Measurements from ENCODE around the gene FRY. TPM values are rescaled to one million over a fixed set of nuclear protein-coding genes. Genes with fewer than 3 reads are reported as not detected.
A peak's percentile ranks its signal among the peaks of the same experiment; 100 is the strongest.

Gene FRY
- total and polyA plus RNA-seq, 2 donors from 2014 or later = 21.8 to 69.5 TPM

- no peak for FAIRE-seq
- TF ChIP-seq, protein P1, sequence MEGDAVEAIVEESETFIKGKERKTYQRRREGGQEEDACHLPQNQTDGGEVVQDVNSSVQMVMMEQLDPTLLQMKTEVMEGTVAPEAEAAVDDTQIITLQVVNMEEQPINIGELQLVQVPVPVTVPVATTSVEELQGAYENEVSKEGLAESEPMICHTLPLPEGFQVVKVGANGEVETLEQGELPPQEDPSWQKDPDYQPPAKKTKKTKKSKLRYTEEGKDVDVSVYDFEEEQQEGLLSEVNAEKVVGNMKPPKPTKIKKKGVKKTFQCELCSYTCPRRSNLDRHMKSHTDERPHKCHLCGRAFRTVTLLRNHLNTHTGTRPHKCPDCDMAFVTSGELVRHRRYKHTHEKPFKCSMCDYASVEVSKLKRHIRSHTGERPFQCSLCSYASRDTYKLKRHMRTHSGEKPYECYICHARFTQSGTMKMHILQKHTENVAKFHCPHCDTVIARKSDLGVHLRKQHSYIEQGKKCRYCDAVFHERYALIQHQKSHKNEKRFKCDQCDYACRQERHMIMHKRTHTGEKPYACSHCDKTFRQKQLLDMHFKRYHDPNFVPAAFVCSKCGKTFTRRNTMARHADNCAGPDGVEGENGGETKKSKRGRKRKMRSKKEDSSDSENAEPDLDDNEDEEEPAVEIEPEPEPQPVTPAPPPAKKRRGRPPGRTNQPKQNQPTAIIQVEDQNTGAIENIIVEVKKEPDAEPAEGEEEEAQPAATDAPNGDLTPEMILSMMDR (IDR thresholded peaks at IDR 0.05; ENCODE audit: borderline replicate concordance, extremely low read depth, insufficient read depth) = no peak
- intact Hi-C loops (cut with DNase I) = no loop called here
- no peak overlapping the region for H3K9ac ChIP-seq (ENCODE audit: low read length in 3 of 3)
- no peaks in the 10 kb centered on the region for H3K9me3 ChIP-seq (ENCODE audit: control insufficient read depth in 2 of 3, insufficient read depth in 1 of 3, low read length in 3 of 3)
- no peaks in the 10 kb centered on the region for H3K27me3 ChIP-seq (ENCODE audit: control insufficient read depth, insufficient read depth, low read length)
- no peak overlapping the region for H3K27ac ChIP-seq (ENCODE audit: low read depth in 2 of 2, low read length in 2 of 2)
- no peak overlapping the region for H3K4me3 ChIP-seq (ENCODE audit: low read length in 3 of 3)
- H3K36me3 ChIP-seq (ENCODE audit: control insufficient read depth in 2 of 3, insufficient read depth in 3 of 3, low read length in 3 of 3) = peaks cover 0 to 4% (median 0%) of the 10 kb centered on the region in 3 donors
- H3K4me1 ChIP-seq (ENCODE audit: control insufficient read depth in 2 of 3, insufficient read depth in 2 of 3, low read depth in 1 of 3, low read length in 3 of 3) = no peaks in the 10 kb centered on the region
- peak in 3 of 5 donors; percentile 37 to 79 (median 37) for DNase-seq
Measured at GRCh38 chr13:32159137-32159869, 127.7 kb downstream of the FRY start.

GRCh38 chr13:32162395-32163005 lies 130.9 kb downstream of the FRY start:
- H3K4me3 ChIP-seq (ENCODE audit: low read length in 3 of 3) = no peak overlapping the region
- H3K9me3 ChIP-seq (ENCODE audit: control insufficient read depth in 2 of 3, insufficient read depth in 1 of 3, low read length in 3 of 3) = no peaks in the 10 kb centered on the region
- no peak for DNase-seq
- TF ChIP-seq, protein P1 (IDR thresholded peaks at IDR 0.05; ENCODE audit: borderline replicate concordance, extremely low read depth, insufficient read depth) = no peak
- no peak overlapping the region for H3K27ac ChIP-seq (ENCODE audit: low read depth in 2 of 2, low read length in 2 of 2)
- FAIRE-seq = no peak
- H3K27me3 ChIP-seq (ENCODE audit: control insufficient read depth, insufficient read depth, low read length) = no peaks in the 10 kb centered on the region
- no peak overlapping the region for H3K9ac ChIP-seq (ENCODE audit: low read length in 3 of 3)
- H3K36me3 ChIP-seq (ENCODE audit: control insufficient read depth in 2 of 3, insufficient read depth in 3 of 3, low read length in 3 of 3) = peaks cover 0 to 4% (median 0%) of the 10 kb centered on the region in 3 donors
- H3K4me1 ChIP-seq (ENCODE audit: control insufficient read depth in 2 of 3, insufficient read depth in 2 of 3, low read depth in 1 of 3, low read length in 3 of 3) = no peaks in the 10 kb centered on the region
- intact Hi-C loops (cut with DNase I) = no loop called here

DNA sequence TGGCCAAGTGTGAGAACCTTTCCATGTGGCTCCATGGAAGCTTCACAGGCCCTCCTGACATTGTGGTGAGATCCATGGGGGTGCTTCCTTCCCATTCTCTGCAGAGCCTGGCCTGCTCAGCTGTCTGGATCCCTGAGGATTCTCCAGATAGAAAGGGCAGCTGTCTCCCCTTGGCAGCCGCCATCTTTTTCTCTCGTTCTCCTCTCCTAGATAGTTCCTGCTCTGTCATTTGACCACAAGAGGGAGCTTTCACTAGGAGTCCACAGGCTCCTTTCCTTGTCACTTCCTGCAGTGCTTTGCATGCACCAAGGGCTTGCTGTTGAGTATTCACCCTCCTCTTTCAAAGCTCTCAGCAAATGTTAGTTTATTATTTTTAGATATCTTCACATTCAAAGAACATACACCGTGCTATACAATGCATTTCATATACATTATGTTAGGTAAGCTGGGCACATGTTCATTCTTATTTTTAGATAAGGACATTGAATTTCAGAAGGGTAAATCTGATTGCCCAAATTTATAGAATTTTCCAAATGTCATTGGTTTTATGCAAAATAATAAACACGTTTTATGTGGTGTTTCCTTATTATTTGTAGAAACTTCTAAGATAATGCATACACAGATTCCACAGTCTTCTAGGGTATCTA lies 133.2 kb downstream of the FRY start:
- H3K9me3 ChIP-seq (ENCODE audit: control insufficient read depth in 2 of 3, insufficient read depth in 1 of 3, low read length in 3 of 3) = no peaks in the 10 kb centered on the region
- no peak overlapping the region for H3K27ac ChIP-seq (ENCODE audit: low read depth in 2 of 2, low read length in 2 of 2)
- no peak for FAIRE-seq
- TF ChIP-seq, protein P1 (IDR thresholded peaks at IDR 0.05; ENCODE audit: borderline replicate concordance, extremely low read depth, insufficient read depth) = peak; percentile 49
- H3K4me3 ChIP-seq (ENCODE audit: low read length in 3 of 3) = no peak overlapping the region
- intact Hi-C loops (cut with DNase I) = no loop called here
- H3K27me3 ChIP-seq (ENCODE audit: control insufficient read depth, insufficient read depth, low read length) = no peaks in the 10 kb centered on the region
- no peaks in the 10 kb centered on the region for H3K4me1 ChIP-seq (ENCODE audit: control insufficient read depth in 2 of 3, insufficient read depth in 2 of 3, low read depth in 1 of 3, low read length in 3 of 3)
- H3K36me3 ChIP-seq (ENCODE audit: control insufficient read depth in 2 of 3, insufficient read depth in 3 of 3, low read length in 3 of 3) = peaks cover 0 to 4% (median 0%) of the 10 kb centered on the region in 3 donors
- DNase-seq = peak in 3 of 5 donors; percentile 28 to 79 (median 66)
- H3K9ac ChIP-seq (ENCODE audit: low read length in 3 of 3) = no peak overlapping the region

Data from kidney (tissue), 14 donors.